ENCODE measurements around the gene DNAJB6.

DNAJB6 gene

DNA sequence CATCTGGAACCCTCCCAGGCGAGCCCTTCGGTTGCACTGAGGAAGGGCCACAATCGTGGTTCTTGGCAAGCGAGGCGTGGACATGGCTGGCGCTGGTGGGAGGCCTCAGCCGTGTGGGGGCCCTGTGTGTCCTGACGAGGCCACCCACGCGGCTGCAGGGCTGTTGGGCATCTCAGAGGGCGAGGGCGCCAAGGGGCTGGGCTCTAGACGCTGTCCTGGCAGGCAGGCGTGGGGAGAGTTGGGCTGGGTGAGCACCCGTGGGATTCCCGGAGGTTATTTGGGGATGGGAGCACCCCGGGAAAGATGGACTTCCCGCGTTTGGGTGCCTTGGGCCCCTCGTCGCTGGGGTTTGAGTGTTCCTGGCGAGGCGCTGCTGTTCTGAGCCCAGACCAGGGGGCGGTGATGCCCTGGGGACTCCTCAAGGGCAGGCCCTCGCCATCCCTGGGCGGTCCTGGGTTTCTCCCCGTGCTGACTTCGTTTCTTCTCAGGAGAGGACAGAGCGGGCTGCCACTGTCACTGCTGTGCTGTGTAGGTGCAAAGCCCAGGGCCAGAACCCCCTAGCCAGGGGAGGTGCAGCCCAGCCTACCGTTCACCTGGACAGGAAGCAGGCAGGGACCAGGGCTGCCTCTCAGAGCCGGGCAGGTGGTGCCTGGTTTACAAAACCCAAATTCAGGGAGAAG is 87.2 kb downstream of the DNAJB6 start:
- no peak for TF ChIP-seq ZFX (IDR thresholded peaks at IDR 0.05)
- TF ChIP-seq, protein P1, sequence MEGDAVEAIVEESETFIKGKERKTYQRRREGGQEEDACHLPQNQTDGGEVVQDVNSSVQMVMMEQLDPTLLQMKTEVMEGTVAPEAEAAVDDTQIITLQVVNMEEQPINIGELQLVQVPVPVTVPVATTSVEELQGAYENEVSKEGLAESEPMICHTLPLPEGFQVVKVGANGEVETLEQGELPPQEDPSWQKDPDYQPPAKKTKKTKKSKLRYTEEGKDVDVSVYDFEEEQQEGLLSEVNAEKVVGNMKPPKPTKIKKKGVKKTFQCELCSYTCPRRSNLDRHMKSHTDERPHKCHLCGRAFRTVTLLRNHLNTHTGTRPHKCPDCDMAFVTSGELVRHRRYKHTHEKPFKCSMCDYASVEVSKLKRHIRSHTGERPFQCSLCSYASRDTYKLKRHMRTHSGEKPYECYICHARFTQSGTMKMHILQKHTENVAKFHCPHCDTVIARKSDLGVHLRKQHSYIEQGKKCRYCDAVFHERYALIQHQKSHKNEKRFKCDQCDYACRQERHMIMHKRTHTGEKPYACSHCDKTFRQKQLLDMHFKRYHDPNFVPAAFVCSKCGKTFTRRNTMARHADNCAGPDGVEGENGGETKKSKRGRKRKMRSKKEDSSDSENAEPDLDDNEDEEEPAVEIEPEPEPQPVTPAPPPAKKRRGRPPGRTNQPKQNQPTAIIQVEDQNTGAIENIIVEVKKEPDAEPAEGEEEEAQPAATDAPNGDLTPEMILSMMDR (conservative IDR thresholded peaks at IDR 0.05), result no peak
- no peak overlapping the region for H3K27ac ChIP-seq

DNA sequence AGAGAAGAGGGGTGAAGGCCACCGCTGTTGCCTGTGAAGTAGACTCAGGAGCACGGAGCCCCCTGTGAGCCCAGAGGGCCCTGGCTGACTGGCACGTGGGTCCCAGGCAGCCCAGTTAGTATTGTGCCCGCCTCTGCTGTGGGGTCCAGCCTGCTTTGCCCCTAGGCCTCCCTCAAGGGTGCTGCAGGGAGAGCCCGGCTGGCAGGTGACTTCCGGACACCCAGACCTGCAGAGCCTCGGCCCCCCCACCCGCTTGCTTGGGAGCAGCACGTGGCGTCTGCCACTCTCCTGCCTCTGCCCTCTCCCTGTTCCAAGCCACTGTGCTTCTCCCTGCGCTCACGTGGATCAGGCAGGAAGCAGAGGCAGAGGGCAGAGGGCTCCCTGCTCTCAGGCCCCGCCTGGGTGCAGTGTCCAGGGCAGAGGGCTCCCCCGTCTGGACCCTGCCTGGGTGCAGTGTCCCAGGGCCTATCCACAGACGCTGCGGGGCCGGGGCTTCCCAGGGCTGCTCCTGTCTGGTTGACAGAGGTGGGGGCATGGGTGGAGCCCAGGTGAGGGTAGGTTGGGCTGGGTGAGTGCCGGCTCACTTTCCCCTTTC is 88.4 kb downstream of the DNAJB6 start:
- no peak overlapping the region for H3K27ac ChIP-seq
- no peak for TF ChIP-seq ZFX (IDR thresholded peaks at IDR 0.05)
- TF ChIP-seq, protein P1 (conservative IDR thresholded peaks at IDR 0.05), result no peak

DNA sequence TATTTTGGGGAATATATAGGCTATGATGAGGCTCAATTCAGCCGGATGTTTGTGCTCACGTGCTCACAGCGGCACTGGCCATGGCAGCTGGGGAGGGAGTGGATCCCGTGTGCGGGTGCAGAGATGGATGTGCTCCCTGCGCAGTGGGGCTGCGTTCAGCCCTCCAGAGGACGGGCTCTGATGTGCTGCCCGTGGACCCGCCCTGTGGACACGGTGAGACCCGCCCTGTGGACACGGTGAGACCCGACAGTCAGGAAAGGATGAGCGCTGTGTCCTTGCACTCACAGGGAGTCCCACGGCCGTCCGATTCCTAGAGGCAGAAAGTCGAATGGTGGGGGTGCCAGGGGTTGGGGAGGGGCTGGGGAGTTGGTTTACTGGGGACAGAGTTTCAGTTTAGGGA is 89.0 kb downstream of the DNAJB6 start:
- TF ChIP-seq, protein P1 (conservative IDR thresholded peaks at IDR 0.05), result no peak
- no peak for TF ChIP-seq ZFX (IDR thresholded peaks at IDR 0.05)
- H3K27ac ChIP-seq, result no peak overlapping the region

DNA sequence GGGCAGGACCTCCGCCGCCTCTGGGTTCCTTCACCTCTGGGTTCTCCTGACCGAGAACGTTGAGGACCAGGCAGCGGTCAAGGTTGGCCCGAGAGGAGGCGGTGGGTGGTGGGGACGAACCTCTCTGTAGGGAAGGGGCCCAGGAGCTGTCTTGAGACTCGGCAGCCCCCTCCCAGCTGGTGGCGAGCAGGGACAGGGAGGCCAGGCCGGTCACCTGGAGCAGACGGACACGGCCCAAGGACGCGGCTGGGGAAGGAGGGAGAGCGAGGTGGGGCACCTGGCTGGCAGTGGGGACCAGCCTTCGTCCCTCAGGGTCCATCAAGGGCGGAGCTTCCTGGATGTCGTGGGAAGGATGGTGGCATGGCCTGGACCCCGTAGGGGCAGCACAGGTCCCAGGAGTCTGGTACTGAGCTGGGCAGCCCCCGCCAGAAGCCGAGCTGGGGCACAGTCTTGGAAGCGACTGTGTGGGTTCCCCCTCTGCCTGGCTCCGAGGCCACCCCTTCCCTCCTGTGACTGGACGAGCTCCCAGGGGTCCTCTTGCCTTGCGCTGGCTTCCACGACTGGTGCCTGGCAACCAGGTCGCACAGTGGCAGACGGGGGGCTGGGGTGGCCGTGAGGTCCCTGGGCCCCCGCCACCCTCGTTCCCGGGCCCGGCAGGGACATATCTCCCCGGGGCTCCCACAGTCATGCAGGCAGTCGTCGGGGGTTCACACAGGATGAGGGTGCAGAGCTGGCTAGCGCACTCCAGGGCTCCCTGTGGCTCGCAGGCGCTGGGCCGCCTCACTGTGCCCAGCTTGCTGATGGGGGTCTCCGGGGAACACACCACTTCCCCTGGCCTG is 89.9 kb downstream of the DNAJB6 start:
- H3K27ac ChIP-seq, result no peak overlapping the region
- no peak for TF ChIP-seq ZFX (IDR thresholded peaks at IDR 0.05)
- TF ChIP-seq, protein P1 (conservative IDR thresholded peaks at IDR 0.05), result no peak

DNA sequence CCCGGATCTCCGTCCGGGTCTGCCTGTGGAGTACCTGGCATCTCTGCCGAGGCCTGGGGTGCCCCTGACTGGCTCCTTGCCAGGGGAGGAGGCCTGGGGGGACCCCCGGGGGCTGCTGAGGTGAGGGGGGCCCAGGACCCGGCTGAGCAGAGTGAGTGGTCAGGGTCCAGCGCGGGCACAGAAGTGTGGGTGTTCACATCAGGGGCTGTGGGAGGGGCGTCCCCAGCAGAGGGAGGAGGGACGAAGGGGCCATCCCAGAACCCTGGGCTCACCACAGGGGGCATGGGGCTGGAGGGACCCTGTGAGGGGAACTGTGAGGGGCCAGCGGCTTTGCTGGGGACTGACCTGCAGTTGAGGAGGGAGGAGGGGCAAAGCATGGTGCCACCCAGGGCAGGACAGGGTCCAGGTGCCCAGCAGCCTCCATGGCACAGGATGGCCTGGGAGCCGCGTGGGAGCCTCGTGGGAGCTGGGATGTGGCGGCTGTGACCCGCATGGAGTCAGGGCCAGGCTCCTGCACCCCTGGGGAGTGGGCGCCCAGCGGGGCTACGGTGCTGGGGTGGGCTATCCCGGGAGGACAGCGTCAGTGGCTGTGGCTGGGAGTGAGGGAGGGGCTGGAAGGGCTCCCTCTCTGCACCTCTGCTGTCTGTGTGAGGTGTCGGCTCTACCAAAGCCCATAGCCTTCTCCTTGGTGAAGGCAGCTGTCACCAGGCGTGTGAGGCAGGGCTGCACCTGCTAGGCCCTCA is 91.2 kb downstream of the DNAJB6 start:
- TF ChIP-seq, protein P1 (conservative IDR thresholded peaks at IDR 0.05), result no peak
- TF ChIP-seq ZFX (IDR thresholded peaks at IDR 0.05), result no peak

DNA sequence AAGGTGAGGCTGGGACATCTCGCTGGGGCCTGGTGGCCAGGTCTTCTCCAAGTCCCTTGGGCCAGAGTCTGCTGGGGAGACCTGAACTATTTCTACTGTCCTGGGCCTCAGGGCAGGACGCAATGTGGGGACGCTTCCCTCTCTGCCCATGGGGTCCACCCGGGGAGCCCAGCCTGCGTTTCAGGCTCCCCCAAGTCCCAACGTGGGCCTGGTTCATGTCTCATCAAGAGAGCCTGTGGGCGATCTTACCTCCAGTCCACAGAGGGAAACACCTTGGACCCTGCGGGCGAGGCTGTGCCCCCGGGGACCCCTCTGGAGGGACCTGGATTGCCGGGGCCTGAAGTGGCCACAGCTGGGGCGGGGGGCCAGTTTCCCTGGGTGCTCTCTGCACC is 91.7 kb downstream of the DNAJB6 start:
- TF ChIP-seq, protein P1 (conservative IDR thresholded peaks at IDR 0.05), result no peak
- TF ChIP-seq ZFX (IDR thresholded peaks at IDR 0.05), result no peak
- H3K27ac ChIP-seq, result no peak overlapping the region

More for the DNA sequence above, 91.2 kb downstream of the DNAJB6 start:
- no peak overlapping the region for H3K27ac ChIP-seq

Data from C4-2B (cell line).